ENCODE data around the gene STIMATE.

Gene STIMATE

GRCh38 chr3:52829482-52829881 lies 67.9 kb downstream of the STIMATE start:
- H3K9ac ChIP-seq (ENCODE audit: low read length): no peak overlapping the region
- H4K20me1 ChIP-seq (ENCODE audit: insufficient read depth, low read length): no peaks in the 10 kb centered on the region
- H3K9me2 ChIP-seq (ENCODE audit: low read depth, low read length): no peaks in the 10 kb centered on the region
- H3K79me2 ChIP-seq (ENCODE audit: insufficient read depth, low read length): no peaks in the 10 kb centered on the region
- no peak overlapping the region for H3K27ac ChIP-seq (ENCODE audit: low read depth, low read length, poor library complexity, severe bottlenecking)
- H3K4me1 ChIP-seq (ENCODE audit: insufficient read depth, low read length, severe bottlenecking): no peaks in the 10 kb centered on the region
- no peak overlapping the region for H3K4me2 ChIP-seq (ENCODE audit: low read length)
- no peaks in the 10 kb centered on the region for H3K9me3 ChIP-seq (ENCODE audit: low read length)
- no peak overlapping the region for H2AFZ ChIP-seq (ENCODE audit: low read length)
- no peaks in the 10 kb centered on the region for H3K27me3 ChIP-seq (ENCODE audit: insufficient read depth, low read length)
- H3F3A ChIP-seq (ENCODE audit: insufficient read depth, low read length): no peaks in the 10 kb centered on the region
- TF ChIP-seq, protein P1, sequence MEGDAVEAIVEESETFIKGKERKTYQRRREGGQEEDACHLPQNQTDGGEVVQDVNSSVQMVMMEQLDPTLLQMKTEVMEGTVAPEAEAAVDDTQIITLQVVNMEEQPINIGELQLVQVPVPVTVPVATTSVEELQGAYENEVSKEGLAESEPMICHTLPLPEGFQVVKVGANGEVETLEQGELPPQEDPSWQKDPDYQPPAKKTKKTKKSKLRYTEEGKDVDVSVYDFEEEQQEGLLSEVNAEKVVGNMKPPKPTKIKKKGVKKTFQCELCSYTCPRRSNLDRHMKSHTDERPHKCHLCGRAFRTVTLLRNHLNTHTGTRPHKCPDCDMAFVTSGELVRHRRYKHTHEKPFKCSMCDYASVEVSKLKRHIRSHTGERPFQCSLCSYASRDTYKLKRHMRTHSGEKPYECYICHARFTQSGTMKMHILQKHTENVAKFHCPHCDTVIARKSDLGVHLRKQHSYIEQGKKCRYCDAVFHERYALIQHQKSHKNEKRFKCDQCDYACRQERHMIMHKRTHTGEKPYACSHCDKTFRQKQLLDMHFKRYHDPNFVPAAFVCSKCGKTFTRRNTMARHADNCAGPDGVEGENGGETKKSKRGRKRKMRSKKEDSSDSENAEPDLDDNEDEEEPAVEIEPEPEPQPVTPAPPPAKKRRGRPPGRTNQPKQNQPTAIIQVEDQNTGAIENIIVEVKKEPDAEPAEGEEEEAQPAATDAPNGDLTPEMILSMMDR (IDR thresholded peaks at IDR 0.05; ENCODE audit: low read length): no peak
- TF ChIP-seq EZH2 (IDR thresholded peaks at IDR 0.05; ENCODE audit: borderline replicate concordance, low read length): no peak
- no peak overlapping the region for H3K4me3 ChIP-seq (ENCODE audit: low read depth, low read length, poor library complexity, severe bottlenecking)
- no peaks in the 10 kb centered on the region for H3K36me3 ChIP-seq (ENCODE audit: insufficient read depth, low read length)

DNA sequence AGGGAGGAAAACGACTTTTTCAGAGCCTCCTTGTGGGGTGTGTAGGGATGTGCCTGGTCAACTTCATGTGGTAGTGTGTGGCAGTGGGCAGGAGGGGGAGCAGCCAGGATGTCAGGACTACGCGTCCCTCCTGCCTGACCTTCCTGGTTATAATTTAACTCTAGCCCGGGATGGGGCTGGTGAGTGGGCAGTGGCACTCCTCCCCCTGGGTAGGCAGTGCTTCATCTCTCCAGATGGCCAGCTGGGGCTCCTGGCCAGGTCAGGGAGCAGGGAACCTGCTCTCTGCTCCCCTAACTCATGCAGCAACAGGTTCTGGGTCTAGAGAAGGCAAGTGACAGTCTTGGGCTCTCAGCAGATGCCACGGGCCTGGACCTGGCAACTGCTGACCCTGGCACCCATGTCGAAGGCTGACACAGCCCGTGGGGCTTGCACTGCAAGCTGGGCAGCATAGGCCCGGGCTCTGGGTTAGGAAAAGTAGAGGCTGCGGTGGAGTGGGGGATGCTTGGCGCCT lies 69.4 kb downstream of the STIMATE start:
- H3K4me1 ChIP-seq (ENCODE audit: insufficient read depth, low read length, severe bottlenecking): no peaks in the 10 kb centered on the region
- no peaks in the 10 kb centered on the region for H3K9me2 ChIP-seq (ENCODE audit: low read depth, low read length)
- no peaks in the 10 kb centered on the region for H3K79me2 ChIP-seq (ENCODE audit: insufficient read depth, low read length)
- H3K9me3 ChIP-seq (ENCODE audit: low read length): no peaks in the 10 kb centered on the region
- no peak overlapping the region for H2AFZ ChIP-seq (ENCODE audit: low read length)
- no peak overlapping the region for H3K4me3 ChIP-seq (ENCODE audit: low read depth, low read length, poor library complexity, severe bottlenecking)
- H3F3A ChIP-seq (ENCODE audit: insufficient read depth, low read length): no peaks in the 10 kb centered on the region
- no peak overlapping the region for H3K4me2 ChIP-seq (ENCODE audit: low read length)
- H4K20me1 ChIP-seq (ENCODE audit: insufficient read depth, low read length): no peaks in the 10 kb centered on the region
- no peak overlapping the region for H3K27ac ChIP-seq (ENCODE audit: low read depth, low read length, poor library complexity, severe bottlenecking)
- H3K27me3 ChIP-seq (ENCODE audit: insufficient read depth, low read length): no peaks in the 10 kb centered on the region
- H3K9ac ChIP-seq (ENCODE audit: low read length): no peak overlapping the region
- TF ChIP-seq, protein P1 (IDR thresholded peaks at IDR 0.05; ENCODE audit: low read length): no peak
- TF ChIP-seq EZH2 (IDR thresholded peaks at IDR 0.05; ENCODE audit: borderline replicate concordance, low read length): no peak
- H3K36me3 ChIP-seq (ENCODE audit: insufficient read depth, low read length): no peaks in the 10 kb centered on the region

GRCh38 chr3:52827441-52827840 lies 69.9 kb downstream of the STIMATE start:
- no peaks in the 10 kb centered on the region for H3F3A ChIP-seq (ENCODE audit: insufficient read depth, low read length)
- TF ChIP-seq, protein P1 (IDR thresholded peaks at IDR 0.05; ENCODE audit: low read length): no peak
- TF ChIP-seq EZH2 (IDR thresholded peaks at IDR 0.05; ENCODE audit: borderline replicate concordance, low read length): no peak
- no peaks in the 10 kb centered on the region for H3K4me1 ChIP-seq (ENCODE audit: insufficient read depth, low read length, severe bottlenecking)
- H3K79me2 ChIP-seq (ENCODE audit: insufficient read depth, low read length): no peaks in the 10 kb centered on the region
- no peak overlapping the region for H3K4me2 ChIP-seq (ENCODE audit: low read length)
- H2AFZ ChIP-seq (ENCODE audit: low read length): no peak overlapping the region
- H3K9me2 ChIP-seq (ENCODE audit: low read depth, low read length): no peaks in the 10 kb centered on the region
- no peaks in the 10 kb centered on the region for H4K20me1 ChIP-seq (ENCODE audit: insufficient read depth, low read length)
- H3K27me3 ChIP-seq (ENCODE audit: insufficient read depth, low read length): no peaks in the 10 kb centered on the region
- H3K27ac ChIP-seq (ENCODE audit: low read depth, low read length, poor library complexity, severe bottlenecking): no peak overlapping the region
- no peak overlapping the region for H3K9ac ChIP-seq (ENCODE audit: low read length)
- no peak overlapping the region for H3K4me3 ChIP-seq (ENCODE audit: low read depth, low read length, poor library complexity, severe bottlenecking)
- H3K36me3 ChIP-seq (ENCODE audit: insufficient read depth, low read length): no peaks in the 10 kb centered on the region
- H3K9me3 ChIP-seq (ENCODE audit: low read length): no peaks in the 10 kb centered on the region
